ENCODE data around the gene PDCL2.

GRCh38 chr4:55598641-55599040, 6.6 kb upstream of the PDCL2 start:
- TF ChIP-seq POLR2AphosphoS5 (IDR thresholded peaks at IDR 0.05) (no peak), POLR2A (IDR thresholded peaks at IDR 0.05) (no peak)

Data from spleen (tissue), 3 donors.